PC-9 (cell line): ENCODE data around the gene CACNA1D. TPM values are rescaled to one million over a fixed set of nuclear protein-coding genes. Genes with fewer than 3 reads are reported as not detected.

Experiments used
- BruUV-seq: library from RNA; stranded (reverse); fragments of 400-500 nt; replicated peaks from 2 replicates; lab custom pipeline; 2021; lab: Mats Ljungman, UMichigan
- CTCF ChIA-PET: fragments of 300-600 bp; sonication (Branson Sonifier 250); formaldehyde crosslinking; loops from one replicate; lab custom pipeline; 2022; ENCODE audit warnings: antibody characterized with exemption; lab: Charles Lee
- POLR2A ChIA-PET: fragments of 300-600 bp; sonication (Branson Sonifier 250); formaldehyde crosslinking; loops from one replicate; lab custom pipeline; 2022; ENCODE audit warnings: antibody characterized with exemption; ENCODE audit not compliant: unreplicated experiment; lab: Charles Lee
- DNase-seq, 2 experiments: peaks; one replicate each; pipeline versions ENCODE4 v3.0.0 to v3.0.0-alpha.2; 2015 to 2022; ENCODE audit warnings: mixed read lengths in 1 of 2
- H2AFZ ChIP-seq: fragments of 200-600 bp; sonication (generic); 2 replicates; pipeline ENCODE4 v1.8.1; 2017; ENCODE audit warnings: antibody characterized with exemption
- H3F3A ChIP-seq: fragments of 200-600 bp; sonication (generic); 2 replicates; pipeline ENCODE4 v1.8.1; 2017; ENCODE audit warnings: antibody characterized with exemption, mild to moderate bottlenecking, low read depth; ENCODE audit not compliant: insufficient read depth
- H3K27ac ChIP-seq: fragments of 200-600 bp; sonication (generic); 2 replicates; pipeline ENCODE4 v1.6.1; 2016; ENCODE audit warnings: mixed run types
- H3K27me3 ChIP-seq: fragments of 200-600 bp; sonication (generic); 2 replicates; pipeline ENCODE4 v1.6.1; 2016; ENCODE audit warnings: low read depth, mixed run types; ENCODE audit not compliant: insufficient read depth
- H3K36me3 ChIP-seq: fragments of 200-600 bp; sonication (generic); 2 replicates; pipeline ENCODE4 v1.6.1; 2016; ENCODE audit warnings: low read depth, mixed run types
- H3K4me1 ChIP-seq: fragments of 200-600 bp; sonication (generic); replicated peaks from 2 replicates; pipeline ENCODE4 v1.6.1; 2016; ENCODE audit warnings: mixed run types; ENCODE audit not compliant: insufficient read depth
- H3K4me2 ChIP-seq: fragments of 200-600 bp; sonication (generic); 2 replicates; pipeline ENCODE4 v1.6.1; 2017; ENCODE audit warnings: mixed run types
- H3K4me3 ChIP-seq: fragments of 200-600 bp; sonication (generic); 2 replicates; pipeline ENCODE4 v1.6.1; 2016; ENCODE audit warnings: mixed run types
- H3K79me2 ChIP-seq: fragments of 200-600 bp; sonication (generic); 2 replicates; pipeline ENCODE4 v1.6.1; 2017; ENCODE audit warnings: low read depth, mixed run types
- H3K9me2 ChIP-seq: fragments of 200-600 bp; sonication (generic); 2 replicates; pipeline ENCODE4 v1.8.1; 2017; ENCODE audit warnings: mild to moderate bottlenecking; ENCODE audit not compliant: insufficient read depth
- H3K9me3 ChIP-seq: fragments of 200-600 bp; sonication (generic); 2 replicates; pipeline ENCODE4 v1.8.1; 2016; ENCODE audit warnings: low read depth; ENCODE audit not compliant: insufficient read depth
- H4K20me1 ChIP-seq: fragments of 200-600 bp; sonication (generic); 2 replicates; pipeline ENCODE4 v1.8.1; 2017; ENCODE audit not compliant: insufficient read depth
- EZH2 ChIP-seq: fragments of 200-600 bp; sonication (generic); IDR thresholded peaks from 2 replicates; pipeline ENCODE4 v1.8.0; 2017; ENCODE audit warnings: antibody characterized with exemption, low read depth
- intact Hi-C: fragments of 100-400 bp; cut with micrococcal nuclease; formaldehyde crosslinking; loops from one replicate; pipeline ENCODE4 v1.10.0; 2022; ENCODE audit not compliant: unreplicated experiment
- total RNA-seq: library from RNA; stranded (reverse); gene quantifications from 2 replicates; pipeline ENCODE4 v1.2.3, GENCODE V29; 2021
- TF ChIP-seq, protein P1 (sequence below): fragments of 200-600 bp; sonication (generic); conservative IDR thresholded peaks from 2 replicates; pipeline ENCODE4 v1.6.1; 2017; ENCODE audit warnings: mixed run types, antibody characterized with exemption, mild to moderate bottlenecking, moderate library complexity

The CACNA1D gene
- total RNA-seq, 1 experiment from 2014 or later = not detected

DNA sequence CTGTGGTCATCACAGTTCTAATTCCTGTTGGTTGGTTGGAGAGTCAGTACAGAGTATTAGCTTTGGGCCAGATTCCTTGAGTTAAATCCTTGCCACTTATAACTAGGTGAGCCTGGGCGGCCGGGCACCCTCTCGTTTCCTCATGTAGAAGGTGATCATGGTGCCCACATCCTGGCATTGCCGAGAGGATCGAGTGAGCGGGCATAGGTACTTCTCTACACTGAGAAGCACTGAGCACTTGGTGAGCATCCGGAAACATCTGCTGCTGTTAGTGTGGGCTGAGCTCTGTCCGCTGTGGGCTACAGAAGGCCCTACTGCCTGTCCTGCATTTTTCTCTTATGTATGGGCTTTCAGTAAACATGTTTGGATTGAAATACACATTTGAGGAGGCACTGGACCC lies 96.2 kb downstream of the CACNA1D start:
- Histone ChIP-seq H3K9me2 (no peaks in the 10 kb centered on the region), H3K4me1 (no peaks in the 10 kb centered on the region), H3K79me2 (no peaks in the 10 kb centered on the region), H3K27ac (no peak overlapping the region), H3K9me3 (no peaks in the 10 kb centered on the region), H2AFZ (no peak overlapping the region), H3F3A (no peaks in the 10 kb centered on the region), H3K27me3 (peaks cover 74% of the 10 kb centered on the region), H4K20me1 (no peaks in the 10 kb centered on the region), H3K4me2 (no peak overlapping the region), H3K4me3 (no peak overlapping the region), H3K36me3 (no peaks in the 10 kb centered on the region)
- ChIA-PET CTCF (no interaction called here), POLR2A (no interaction called here)
- no TSS peak for BruUV-seq
- DNase-seq = no peak
- no peak for TF ChIP-seq EZH2
- TF ChIP-seq, protein P1, sequence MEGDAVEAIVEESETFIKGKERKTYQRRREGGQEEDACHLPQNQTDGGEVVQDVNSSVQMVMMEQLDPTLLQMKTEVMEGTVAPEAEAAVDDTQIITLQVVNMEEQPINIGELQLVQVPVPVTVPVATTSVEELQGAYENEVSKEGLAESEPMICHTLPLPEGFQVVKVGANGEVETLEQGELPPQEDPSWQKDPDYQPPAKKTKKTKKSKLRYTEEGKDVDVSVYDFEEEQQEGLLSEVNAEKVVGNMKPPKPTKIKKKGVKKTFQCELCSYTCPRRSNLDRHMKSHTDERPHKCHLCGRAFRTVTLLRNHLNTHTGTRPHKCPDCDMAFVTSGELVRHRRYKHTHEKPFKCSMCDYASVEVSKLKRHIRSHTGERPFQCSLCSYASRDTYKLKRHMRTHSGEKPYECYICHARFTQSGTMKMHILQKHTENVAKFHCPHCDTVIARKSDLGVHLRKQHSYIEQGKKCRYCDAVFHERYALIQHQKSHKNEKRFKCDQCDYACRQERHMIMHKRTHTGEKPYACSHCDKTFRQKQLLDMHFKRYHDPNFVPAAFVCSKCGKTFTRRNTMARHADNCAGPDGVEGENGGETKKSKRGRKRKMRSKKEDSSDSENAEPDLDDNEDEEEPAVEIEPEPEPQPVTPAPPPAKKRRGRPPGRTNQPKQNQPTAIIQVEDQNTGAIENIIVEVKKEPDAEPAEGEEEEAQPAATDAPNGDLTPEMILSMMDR = no peak
- intact Hi-C loops = no loop called here

DNA sequence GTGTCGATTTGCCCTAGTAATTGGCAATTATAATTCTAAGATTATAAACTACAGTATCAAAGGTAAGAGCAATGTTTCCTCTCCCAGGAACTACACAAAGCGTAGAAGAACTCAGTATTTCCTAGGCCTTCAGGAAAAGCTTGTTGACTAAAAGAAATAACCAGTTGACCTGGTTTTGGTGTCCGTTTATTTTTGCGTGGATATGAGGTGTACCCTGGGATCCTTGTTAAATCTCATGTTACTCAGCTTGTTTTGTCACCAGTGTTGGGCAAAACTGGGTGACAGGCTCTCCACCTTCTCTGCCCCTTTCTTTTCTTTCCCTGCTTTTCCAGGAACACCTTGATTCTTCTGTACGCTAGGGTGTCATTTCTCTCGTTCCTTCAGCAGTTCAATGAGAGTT lies 97.2 kb downstream of the CACNA1D start:
- Histone ChIP-seq H3K4me3 (no peak overlapping the region), H3K4me1 (no peaks in the 10 kb centered on the region), H3K36me3 (no peaks in the 10 kb centered on the region), H3K9me3 (no peaks in the 10 kb centered on the region), H2AFZ (no peak overlapping the region), H4K20me1 (no peaks in the 10 kb centered on the region), H3K4me2 (no peak overlapping the region), H3K27ac (no peak overlapping the region), H3K27me3 (peaks cover 74% of the 10 kb centered on the region), H3K9me2 (no peaks in the 10 kb centered on the region), H3K79me2 (no peaks in the 10 kb centered on the region), H3F3A (no peaks in the 10 kb centered on the region)
- BruUV-seq = no TSS peak
- intact Hi-C loops = no loop called here
- no peak for TF ChIP-seq EZH2
- TF ChIP-seq, protein P1 = no peak
- POLR2A ChIA-PET = no interaction called here
- CTCF ChIA-PET = no interaction called here
- DNase-seq = no peak

- Histone ChIP-seq H3K4me1 (no peaks in the 10 kb centered on the region), H3K4me2 (no peak overlapping the region), H3K27ac (no peak overlapping the region), H2AFZ (no peak overlapping the region), H3K27me3 (peaks cover 65% of the 10 kb centered on the region), H3K9me3 (no peaks in the 10 kb centered on the region), H3K4me3 (no peak overlapping the region), H3F3A (no peaks in the 10 kb centered on the region), H3K9me2 (no peaks in the 10 kb centered on the region), H3K79me2 (no peaks in the 10 kb centered on the region), H4K20me1 (no peaks in the 10 kb centered on the region), H3K36me3 (no peaks in the 10 kb centered on the region)
- BruUV-seq = no TSS peak
- ChIA-PET CTCF (no interaction called here), POLR2A (no interaction called here)
- intact Hi-C loops = no loop called here
- TF ChIP-seq, protein P1 = no peak
- no peak for TF ChIP-seq EZH2
- DNase-seq = no peak
Measured at GRCh38 chr3:53592862-53593261, 98.5 kb downstream of the CACNA1D start.
